GM15510 (cell line): ENCODE data around the gene TSR3.

Experiments
- POLR2A ChIP-seq: IDR thresholded peaks from 3 replicates; pipeline ENCODE4 v1.6.1; 2011; ENCODE audit warnings: borderline replicate concordance; ENCODE audit not compliant: insufficient read length; ENCODE audit errors: extremely low read depth

The TSR3 gene

GRCh38 chr16:1340730-1341494, 10.8 kb downstream of the TSR3 start:
- no peak for TF ChIP-seq POLR2A

GRCh38 chr16:1338855-1339675, 12.6 kb downstream of the TSR3 start:
- no peak for TF ChIP-seq POLR2A

GRCh38 chr16:1338119-1338730, 13.5 kb downstream of the TSR3 start:
- no peak for TF ChIP-seq POLR2A

GRCh38 chr16:1337486-1337885, 14.2 kb downstream of the TSR3 start:
- no peak for TF ChIP-seq POLR2A

- no peak for TF ChIP-seq POLR2A
Measured at GRCh38 chr16:1336619-1337018, 15.1 kb downstream of the TSR3 start.

GRCh38 chr16:1335996-1336395, 15.7 kb downstream of the TSR3 start:
- no peak for TF ChIP-seq POLR2A

GRCh38 chr16:1335211-1335971, 16.3 kb downstream of the TSR3 start:
- no peak for TF ChIP-seq POLR2A

GRCh38 chr16:1334739-1335138, 16.9 kb downstream of the TSR3 start:
- no peak for TF ChIP-seq POLR2A

GRCh38 chr16:1333854-1334700, 17.6 kb downstream of the TSR3 start:
- TF ChIP-seq POLR2A, result no peak

GRCh38 chr16:1333149-1333812, 18.4 kb downstream of the TSR3 start, which contains the start of gene BAIAP3:
BAIAP3 (plus strand) TSS chr16:1333645; CDS start chr16:1338550, 4,905 bp downstream.
- no peak for TF ChIP-seq POLR2A

GRCh38 chr16:1332618-1333148, 19.0 kb downstream of the TSR3 start:
- TF ChIP-seq POLR2A, result no peak

GRCh38 chr16:1331712-1332617, 19.7 kb downstream of the TSR3 start:
- TF ChIP-seq POLR2A, result no peak
